NCI-H526 (cell line): ENCODE results near the gene RUNX3.
"Not testable (repeated sequence)": the region's sequence is repeated elsewhere in the genome, so short reads cannot be mapped to it uniquely, and the experiment has no call there.

Source experiments
- DNase-seq, 2 experiments: peaks; one replicate each; lab custom pipeline; 2025; lab: John Stamatoyannopoulos, UW

Gene RUNX3

DNA sequence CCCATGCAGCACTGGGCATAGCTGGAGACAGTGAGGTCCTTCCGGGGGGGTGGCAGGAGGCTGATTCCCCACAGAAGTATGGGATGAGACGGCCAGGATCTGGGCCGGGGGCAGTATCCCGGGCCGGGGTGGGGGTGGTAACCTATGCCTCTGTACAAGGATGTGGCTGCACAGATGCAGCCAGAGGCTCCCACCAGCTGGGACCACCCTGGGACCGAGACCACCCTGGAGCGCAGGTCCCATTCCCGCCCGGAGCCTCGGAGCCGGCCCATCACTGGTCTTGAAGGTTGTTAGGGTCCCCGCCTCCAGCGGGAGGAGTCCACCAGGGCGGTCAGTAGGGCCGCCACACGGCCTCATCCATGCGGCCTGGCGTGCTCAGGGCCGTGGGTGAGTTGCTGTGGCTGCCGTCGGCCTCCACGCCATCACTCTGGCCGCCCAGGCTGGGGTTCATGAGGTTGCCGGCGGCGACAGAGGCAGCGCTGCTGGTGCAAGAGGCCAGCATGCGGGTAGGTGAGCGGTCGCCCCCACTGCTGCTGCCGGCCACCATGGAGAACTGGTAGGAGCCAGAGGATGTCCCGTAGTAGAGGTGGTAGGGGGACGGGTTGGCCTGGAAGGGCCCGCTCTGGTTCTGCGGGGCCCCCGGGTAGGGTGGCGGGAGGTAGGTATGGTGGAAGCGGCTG is 28.1 kb downstream of the RUNX3 start:
- DNase-seq, result no peak

DNA sequence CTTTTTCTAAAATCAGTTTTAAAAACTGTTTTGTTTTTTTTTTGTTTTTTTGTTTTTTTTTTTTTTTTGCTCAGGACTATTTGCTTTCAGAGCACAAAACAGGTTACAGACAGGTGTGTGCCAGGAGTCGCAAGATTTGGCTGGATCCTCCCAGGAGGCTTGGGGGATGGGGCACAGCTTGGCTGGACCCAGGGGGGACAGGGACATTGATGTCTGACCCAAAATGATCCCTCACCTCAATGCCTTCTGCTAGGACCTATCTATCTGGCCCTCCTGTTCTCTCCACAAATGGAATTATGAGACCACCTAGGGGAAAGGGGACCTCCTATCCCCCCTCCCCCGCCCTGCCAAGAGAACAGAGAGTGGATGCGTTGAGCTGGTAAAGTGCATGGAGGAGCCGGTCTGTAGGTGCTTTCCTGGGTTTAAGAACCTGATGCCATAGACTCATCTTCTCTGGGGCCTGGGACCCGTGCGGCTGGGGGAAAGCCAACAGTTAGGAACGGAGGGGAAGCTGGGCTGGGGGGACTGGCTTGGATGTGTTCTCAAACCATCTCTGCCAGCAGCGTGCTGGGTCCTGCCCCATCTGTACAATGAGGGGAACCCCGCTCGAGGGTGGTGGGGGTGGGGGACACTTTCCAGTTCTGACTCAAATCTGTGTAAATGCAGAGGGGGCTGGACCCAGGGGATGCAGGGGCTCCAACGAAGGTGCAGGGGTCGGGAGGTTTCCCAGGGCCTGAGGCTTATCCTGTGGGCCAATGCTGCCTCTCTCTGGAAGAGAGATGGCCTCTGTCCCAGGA is 28.9 kb downstream of the RUNX3 start:
- no peak for DNase-seq

DNA sequence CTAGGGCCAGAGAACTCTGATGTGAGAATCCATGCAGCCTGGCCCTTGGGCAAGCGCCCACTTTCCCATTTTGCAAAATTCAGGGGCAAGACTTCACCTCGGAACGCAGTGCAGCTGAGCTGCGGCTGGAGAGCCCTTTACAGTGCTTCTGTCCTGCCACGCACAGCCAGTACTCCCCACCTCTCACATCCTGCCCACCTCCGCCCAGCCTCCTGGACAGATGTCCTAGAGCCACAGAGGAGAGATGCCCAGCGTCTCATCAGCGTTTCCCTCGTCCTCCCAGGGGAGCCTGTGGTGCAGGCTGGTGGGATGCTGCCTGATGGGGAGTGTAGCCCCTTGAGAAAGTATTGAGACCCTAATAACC is 29.6 kb downstream of the RUNX3 start:
- DNase-seq, result no peak

DNA sequence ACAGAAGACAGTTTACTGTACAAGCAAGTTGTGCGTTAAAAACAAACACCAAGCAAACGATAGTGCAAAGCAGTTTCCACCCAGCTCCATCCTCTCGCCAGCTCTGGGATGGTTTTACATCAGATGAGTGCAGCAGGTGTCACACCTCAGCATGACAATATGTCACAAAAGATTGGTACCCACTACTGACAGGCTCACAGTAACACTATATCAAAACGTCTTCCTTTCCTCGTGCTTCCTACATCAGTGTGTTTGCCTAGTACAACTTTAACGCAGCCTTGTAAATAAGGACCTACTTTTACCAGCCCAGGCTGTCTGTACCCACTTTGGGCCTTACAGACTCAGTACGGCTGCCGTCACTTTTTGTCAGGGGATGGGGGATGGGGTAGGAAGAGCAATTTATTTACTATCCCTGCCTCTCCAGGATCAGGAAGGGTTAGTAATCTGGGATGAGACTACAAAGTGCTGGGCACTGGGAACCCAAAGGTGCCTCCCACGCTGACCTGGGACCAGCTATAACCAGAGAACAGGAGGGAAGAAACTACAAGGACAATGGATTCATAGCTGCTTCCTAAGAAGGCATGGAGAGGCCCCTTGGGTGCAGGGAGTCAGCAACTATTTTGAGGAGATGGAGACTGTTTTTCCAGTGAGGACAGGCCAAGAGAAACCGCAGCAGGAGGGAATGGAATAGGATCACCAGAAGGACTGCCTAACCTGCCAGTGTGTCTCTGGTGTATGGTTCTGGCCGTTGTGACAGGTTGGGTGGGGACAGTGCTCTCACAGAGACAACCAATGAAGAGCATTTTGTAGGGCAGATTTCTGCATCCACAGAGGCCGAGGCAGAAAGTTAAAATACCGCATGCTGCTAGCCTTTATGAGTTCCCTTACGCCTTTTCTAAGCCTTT is 30.2 kb downstream of the RUNX3 start:
- DNase-seq, result no peak

DNA sequence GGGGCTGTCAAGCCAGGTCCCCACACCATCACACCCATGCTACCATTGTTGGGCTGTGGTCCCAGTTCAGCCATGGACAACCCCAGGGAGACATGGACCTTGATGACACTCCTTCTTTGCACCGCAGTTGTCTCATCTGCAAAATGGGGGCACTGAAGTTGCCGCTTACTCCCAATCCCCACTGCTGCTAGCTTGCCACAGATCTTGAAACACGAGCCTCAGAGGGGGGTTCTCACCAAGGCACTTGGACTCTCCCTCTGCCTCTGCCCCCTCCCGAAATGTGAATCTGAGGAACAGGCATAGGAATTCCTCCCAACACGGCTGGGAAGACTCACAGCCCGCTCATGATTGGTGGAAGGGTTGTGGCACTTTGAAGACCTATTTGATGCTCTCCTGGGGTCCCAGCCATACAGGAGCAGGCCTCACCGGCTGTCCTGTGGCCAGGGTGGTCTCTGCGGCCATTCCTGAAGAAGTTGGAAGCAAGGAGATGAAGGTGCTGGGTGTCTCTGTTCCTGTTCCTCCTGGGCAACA is 31.1 kb downstream of the RUNX3 start:
- DNase-seq, result no peak

DNA sequence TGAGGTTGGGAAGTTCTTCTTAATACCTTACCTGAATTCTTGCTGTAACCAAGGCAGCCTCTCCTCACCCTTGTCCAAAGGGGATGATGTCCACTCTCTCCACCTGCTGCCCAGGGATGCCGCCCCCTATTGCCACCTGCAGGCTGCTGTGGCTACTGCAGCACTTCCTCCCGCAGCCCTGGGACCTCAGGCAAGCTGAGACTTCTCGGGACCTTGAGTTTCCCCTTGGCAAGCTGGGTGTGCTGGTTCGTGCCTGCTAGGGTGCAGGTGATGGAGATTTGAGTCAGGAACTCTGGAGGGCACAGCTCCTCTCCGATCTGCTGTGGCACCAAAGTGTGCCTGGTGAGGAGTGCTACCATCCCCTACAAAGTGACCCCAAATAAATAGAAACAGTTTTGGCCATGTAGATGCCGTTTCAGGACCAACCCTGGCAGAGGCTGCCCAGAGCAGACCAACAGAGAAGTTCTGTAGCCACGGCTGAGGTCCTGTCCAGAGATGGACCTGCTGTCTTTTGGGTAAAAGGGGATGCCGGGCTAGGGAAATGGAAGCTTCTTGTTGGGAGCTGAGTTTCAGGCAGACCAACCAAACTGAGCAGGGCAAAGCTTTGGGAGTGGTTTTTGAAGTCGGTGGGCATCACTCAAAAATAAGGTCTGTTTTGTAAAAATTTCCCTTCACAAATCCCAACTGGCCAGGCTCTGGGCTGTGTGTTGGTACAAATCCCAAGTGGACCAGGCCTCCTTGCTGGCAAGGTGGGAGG is 31.7 kb downstream of the RUNX3 start:
- DNase-seq, result peak; percentile 10 to 56

DNA sequence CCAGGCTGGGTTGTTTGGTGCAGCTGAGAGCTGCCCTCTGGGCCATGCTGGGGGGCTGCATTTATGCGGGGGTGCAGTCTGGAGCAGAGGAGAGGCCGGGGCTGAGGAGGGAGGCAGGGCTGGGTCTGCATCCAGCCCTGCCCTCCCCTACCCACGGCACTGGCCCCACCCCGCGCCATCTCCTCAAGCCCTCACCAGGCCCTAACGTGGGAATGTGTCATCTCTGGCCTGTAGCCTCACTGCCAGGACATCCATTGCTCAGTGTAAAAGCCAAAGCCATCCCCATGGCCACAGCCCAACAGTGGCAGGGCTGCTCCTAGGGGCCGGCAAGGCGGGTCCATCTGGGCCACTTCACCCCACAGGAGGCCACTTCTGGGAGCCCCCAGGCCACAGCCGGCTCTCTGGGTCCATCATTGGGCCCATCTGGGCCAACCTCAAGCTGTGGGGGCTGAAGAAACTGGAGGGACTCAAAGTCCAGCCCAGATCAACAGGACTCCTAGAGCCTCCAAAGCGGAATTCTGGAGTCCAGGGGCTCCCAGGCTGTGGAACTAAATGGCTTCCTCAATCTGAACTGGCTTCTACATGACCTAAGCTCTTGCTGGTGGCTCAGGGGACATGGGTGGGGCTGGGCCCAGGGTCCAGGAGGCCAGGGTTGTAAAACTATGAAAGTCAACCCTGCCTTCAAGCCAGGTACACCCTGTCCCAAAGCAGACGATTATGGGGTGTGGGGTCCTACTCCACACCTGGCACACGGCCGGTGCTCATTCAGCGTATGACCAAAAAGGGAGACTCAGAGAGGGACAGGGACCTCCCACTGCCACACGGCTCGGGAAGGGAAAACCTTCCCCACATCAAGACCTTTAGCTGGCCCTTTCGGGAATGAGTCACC is 32.6 kb downstream of the RUNX3 start:
- DNase-seq, result no peak

DNA sequence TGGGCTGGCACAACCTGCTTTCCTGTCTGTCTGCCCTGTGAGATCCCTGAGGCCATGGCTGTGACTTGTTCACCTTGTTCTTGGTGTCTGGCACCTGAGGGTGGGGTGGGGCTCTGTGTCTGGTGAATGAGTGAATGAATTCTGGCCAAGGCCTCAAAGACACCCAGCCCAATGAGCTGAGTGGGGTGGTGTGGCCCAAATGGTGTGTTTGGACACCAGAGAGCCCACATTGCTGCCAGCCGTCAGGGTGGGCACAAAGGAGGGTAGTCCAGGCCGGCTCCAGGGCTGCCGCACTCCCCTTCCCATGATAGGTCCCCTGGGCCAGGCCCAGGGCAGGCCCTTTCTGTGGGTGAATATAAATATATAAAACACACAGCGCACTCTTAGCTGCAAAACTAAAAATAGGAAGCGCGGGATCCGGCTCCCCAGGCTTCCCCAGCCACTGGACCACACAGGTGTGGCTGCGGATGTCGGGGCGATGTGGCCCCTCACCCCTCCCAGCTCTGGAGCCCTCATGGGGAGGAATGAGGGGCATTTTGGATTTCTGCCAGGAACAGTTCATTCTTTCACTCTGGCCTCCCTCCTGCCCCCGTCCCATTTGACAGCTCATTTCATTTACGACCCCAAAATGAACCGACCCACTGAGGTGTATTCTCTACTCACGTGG is 33.3 kb downstream of the RUNX3 start:
- no peak for DNase-seq

DNA sequence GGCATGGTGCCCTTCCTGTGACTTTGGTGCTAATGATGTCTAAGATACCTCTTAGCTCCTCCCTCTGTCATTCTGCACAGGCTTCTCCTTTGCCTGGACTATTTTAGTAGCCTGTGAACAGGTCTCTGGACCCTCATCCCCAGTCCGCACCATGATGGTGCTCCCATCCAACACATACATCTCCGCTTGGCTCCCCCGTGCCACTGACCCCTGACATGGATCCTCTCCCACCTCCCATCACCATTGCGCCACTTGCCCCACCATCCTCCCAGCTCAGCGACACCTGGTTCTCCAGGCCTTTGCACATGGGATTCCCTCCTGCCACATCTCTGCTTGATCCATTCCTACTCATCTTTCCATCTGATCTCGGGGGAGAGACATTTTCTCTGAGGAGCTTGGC is 33.9 kb downstream of the RUNX3 start:
- DNase-seq, result no peak

DNA sequence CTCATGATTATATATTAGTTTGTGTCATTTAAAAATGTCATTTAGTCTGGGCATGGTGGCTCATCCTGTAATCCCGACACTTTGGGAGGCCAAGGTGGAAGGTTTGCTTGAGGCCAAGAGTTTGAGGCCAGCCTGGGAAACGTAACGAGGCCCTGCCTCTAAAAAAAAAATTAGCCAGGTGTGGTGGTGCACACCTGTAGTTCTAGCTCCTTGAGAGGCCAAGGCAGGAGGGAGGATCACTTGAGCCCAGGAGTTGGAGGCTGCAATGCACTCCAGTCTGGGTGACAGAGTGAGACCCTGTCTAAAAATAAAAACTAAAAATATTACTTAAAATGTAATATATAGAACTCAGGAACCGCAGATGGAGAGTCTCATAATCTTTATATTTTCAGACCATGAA is 34.6 kb downstream of the RUNX3 start:
- DNase-seq, result no peak

DNA sequence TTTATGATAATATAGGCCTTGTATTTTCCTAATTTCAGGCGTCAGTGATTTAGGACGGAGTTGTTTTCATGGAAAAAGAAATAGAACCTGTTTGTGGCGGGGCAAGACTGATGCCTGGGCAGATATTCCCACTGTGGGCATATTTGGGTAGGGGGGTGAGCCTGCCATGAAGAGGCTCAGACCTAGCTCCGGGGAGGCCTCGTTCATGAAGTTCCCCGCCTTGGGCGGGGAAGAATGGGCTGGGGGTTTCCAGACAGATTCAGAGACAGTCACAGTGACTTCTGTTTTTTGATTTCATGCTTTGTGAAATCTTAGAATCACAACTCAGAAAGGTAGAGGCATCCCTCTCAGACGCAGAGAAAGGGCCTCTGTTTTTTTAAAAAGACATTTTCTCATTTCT is 36.1 kb downstream of the RUNX3 start:
- no peak for DNase-seq

DNA sequence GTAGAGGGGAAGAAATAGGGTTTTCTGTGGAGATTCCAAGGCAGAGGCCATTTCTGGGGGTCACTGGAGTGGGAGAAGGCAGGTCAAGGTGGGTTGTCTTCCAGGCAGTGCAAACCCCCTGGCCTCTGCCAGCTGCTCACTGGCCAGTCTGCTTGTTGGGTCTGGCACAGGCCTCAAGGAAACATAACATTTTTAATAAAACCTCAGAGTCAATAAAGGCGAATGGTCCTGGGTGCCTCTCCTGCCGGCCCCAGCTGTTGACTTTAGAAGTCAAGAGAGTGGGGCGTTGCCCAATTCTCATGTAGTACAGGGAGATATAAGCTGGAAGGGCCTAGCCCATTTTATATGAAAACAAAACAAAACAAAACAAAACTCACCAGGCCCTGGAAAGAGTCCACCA is 36.6 kb downstream of the RUNX3 start:
- no peak for DNase-seq

DNA sequence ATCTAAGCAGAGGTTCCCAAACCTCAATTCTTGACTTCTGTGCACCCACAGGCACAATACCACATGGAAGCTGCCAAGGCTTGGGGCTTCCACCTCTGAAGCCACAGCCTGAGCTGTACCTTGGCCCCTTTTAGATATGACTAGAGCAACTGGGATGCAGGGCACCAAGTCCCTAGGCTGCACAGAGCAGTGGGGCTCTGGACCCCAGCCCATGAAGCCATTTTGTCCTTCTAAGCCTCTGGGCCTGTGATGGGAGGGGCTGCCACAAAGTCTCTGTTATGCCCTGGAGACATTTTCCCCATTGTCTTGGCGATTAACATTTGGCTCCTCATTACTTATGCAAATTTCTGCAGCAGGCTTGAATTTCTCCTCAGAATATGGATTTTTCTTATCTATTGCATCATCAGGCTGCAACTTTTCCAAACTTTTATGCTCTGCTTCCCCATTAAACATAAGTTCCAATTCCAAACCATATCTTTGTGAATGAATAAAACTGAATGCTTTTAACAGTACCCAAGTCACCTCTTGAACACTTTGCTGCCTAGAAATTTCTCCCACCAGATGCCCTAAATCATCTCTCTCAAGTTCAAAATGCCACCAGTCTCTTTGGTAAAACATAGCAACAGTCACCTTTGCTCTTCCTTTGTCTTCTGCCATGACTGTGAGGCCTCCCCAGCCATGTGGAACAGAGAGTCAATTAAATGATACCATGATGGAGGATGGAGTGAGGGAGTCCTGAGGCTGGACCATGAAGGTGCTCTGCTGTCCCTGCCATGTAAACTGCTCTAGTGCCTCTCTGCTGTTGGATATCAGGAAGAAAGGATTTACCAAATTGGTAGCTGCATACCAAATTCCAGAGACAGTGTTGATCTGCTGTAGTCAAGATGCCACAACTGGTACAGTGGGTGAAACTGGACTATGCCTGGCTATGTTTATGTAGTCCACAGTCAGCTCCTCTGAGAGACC is 37.6 kb downstream of the RUNX3 start:
- no peak for DNase-seq

DNA sequence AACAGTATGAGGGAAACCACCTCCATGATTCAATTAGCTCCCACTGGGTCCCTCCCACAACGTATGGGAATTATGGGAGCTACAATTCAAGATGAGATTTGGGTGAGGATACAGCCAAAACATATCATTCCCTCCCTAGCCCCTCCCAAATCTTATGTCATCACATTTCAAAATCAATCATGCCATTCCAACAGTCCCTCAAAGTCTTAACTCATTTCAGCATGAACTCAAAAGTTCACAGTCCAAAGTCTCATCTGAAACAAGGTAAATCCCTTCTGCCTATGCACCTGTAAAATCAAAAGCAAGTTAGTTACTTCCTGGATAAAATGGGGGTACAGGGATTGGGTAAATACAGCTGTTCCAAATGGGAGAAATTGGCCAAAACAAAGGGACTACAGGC is 38.7 kb downstream of the RUNX3 start:
- DNase-seq, result not testable (repeated sequence)

DNA sequence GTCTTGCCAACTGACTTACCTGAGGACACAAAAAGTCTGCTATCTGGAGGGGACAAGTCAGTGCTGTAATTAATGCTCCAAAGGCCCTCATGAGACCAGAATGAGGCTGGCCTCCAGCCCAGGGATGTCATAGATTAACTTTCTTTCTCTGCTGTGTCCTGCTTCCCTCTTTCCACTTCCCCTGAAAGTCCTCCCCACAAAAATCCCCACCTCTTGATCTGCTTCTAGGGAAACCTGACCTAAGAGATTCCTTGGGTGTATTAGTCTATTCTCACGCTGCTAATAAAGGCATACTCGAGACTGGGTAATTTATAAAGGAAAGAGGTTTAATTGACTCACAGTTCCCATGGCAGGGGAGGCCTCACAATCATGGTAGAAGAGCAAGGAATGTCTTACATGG is 39.2 kb downstream of the RUNX3 start:
- no peak for DNase-seq

DNA sequence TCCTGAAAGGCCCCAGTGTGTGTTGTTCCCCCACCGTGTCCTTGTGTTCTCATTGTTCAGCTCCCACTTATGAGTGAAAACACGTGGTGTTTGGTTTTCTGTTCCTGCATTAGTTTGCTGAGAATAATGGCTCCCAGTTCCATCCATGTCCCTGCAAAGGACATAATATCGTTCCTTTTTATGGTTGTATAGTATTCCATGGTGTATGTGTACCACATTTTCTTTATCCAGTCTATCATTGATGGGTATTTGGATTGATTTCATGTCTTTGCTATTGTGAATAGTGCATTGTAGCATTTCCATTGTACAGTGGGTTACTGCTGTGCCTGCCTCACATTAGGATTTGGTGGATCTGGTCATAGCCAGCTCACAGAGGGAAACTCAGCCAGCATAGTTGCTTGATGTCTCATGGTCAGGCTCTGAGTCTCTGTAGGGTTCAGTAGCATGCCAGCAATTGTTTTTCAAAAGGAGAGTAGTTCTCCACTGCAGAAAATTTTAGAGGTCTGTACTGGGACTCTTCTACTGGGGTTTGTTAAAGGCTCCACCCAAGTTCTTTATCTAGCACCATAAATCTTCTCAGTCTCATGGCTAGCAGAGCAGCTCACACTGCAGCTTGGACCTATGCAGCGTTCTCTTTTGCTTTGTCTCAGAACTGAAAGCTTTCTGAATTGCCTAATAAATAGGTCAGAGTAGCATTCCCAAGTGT is 41.0 kb downstream of the RUNX3 start:
- no peak for DNase-seq

DNA sequence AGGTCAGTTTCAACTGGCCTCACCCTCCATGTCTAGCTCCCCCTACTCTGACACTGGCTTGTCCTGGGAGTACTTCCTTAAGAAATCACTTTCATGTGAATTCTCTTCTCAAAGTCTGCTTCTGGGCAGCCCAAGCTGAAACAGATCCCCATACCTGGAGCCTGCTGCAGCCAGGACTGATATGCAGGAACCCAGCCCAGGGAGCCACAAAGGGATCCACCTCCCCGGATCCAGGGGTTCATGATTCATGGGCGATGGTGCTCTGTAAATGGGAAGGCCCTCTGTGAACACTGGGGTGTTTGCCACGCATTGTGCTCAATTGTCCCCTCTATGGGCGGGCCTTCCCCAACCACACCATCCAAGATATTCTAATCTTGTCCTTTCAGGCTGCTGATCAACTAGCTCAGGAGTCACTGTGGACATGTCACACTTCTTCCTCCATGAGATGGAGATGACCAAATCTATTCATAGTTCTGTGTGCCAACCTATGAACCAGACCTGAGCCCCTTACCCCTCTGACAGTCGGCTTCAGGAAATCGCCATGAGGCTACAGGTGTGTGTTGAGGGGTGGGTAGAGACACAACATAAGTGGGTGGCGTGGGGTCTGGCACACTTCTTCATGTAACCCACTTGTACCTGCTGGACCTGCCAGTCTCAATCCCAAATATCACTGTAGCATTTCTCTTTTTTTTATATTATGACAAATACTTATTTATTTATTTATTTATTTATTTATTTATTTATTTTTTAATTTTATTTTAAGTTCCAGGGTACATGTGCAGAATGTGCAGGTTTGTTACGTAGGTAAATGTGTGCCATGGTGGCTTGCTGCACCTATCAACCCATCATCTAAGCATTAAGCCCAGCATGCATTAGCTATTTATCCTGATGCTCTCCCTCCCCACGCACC is 41.8 kb downstream of the RUNX3 start:
- no peak for DNase-seq
